Neural cell (in vitro differentiated cells): ENCODE results near the gene CKAP4. TPM values are rescaled to one million over a fixed set of nuclear protein-coding genes. Genes with fewer than 3 reads are reported as not detected.

Source experiments
- H2AFZ ChIP-seq: fragments of 200-600, 300-800 bp; sonication (generic), shearing (Covaris generic); 2 replicates; pipeline ENCODE4 v1.6.0; 2014; ENCODE audit warnings: low read depth, mild to moderate bottlenecking, antibody characterized with exemption, low read length, moderate library complexity
- H3F3A ChIP-seq: fragments of 200-600 bp; shearing (Covaris generic); 2 replicates; pipeline ENCODE4 v1.6.1; 2016; ENCODE audit warnings: mild to moderate bottlenecking, moderate library complexity, mixed read lengths, antibody characterized with exemption, low read length; ENCODE audit not compliant: insufficient read depth, poor library complexity, severe bottlenecking
- H3K27ac ChIP-seq: fragments of 200-600, 300-800 bp; sonication (generic), shearing (Covaris generic); 2 replicates; pipeline ENCODE4 v1.5.1; 2014; ENCODE audit warnings: mild to moderate bottlenecking, low read length, moderate library complexity
- H3K27me3 ChIP-seq: fragments of 300-800, 200-600 bp; sonication (generic), shearing (Covaris generic); 2 replicates; pipeline ENCODE4 v1.6.0; 2014; ENCODE audit warnings: mild to moderate bottlenecking, low read depth, low read length, moderate library complexity; ENCODE audit not compliant: insufficient read depth
- H3K36me3 ChIP-seq: fragments of 300-800, 200-600 bp; sonication (generic), shearing (Covaris generic); 2 replicates; pipeline ENCODE4 v1.5.1; 2014; ENCODE audit warnings: mild to moderate bottlenecking, antibody characterized with exemption, low read length, moderate library complexity; ENCODE audit not compliant: insufficient read depth
- H3K4me2 ChIP-seq: fragments of 300-800, 200-600 bp; sonication (generic), shearing (Covaris generic); 2 replicates; pipeline ENCODE4 v1.6.0; 2014; ENCODE audit warnings: mild to moderate bottlenecking, low read length
- H3K4me3 ChIP-seq: fragments of 300-800, 200-600 bp; sonication (generic), shearing (Covaris generic); 2 replicates; pipeline ENCODE4 v1.5.1; 2014; ENCODE audit warnings: mild to moderate bottlenecking, low read length, moderate library complexity
- H3K79me2 ChIP-seq: fragments of 200-600 bp; shearing (Covaris generic); replicated peaks from 2 replicates; pipeline ENCODE4 v1.6.0; 2014; ENCODE audit warnings: mild to moderate bottlenecking, low read length, moderate library complexity; ENCODE audit not compliant: insufficient read depth
- H3K9ac ChIP-seq: fragments of 300-800, 200-600 bp; sonication (generic), shearing (Covaris generic); 2 replicates; pipeline ENCODE4 v1.6.1; 2016; ENCODE audit warnings: mild to moderate bottlenecking, low read length, mixed read lengths
- H3K9me2 ChIP-seq: fragments of 200-600 bp; shearing (Covaris generic); 2 replicates; pipeline ENCODE4 v1.6.1; 2016; ENCODE audit warnings: mild to moderate bottlenecking, low read length, mixed read lengths; ENCODE audit not compliant: insufficient read depth
- H3K9me3 ChIP-seq: fragments of 200-600, 300-800 bp; sonication (generic), shearing (Covaris generic); 2 replicates; pipeline ENCODE4 v1.6.1; 2016; ENCODE audit warnings: mild to moderate bottlenecking, mixed run types, low read length, moderate library complexity, mixed read lengths
- H4K20me1 ChIP-seq: fragments of 200-600 bp; shearing (Covaris generic); 2 replicates; pipeline ENCODE4 v1.6.1; 2016; ENCODE audit warnings: mild to moderate bottlenecking, mixed run types; ENCODE audit not compliant: insufficient read depth
- CTCF ChIP-seq: fragments of 450-650 bp; IDR thresholded peaks from 2 replicates; pipeline ENCODE4 v1.5.1; 2014; ENCODE audit warnings: antibody characterized with exemption, mild to moderate bottlenecking, moderate library complexity; ENCODE audit not compliant: poor library complexity, severe bottlenecking
- EP300 ChIP-seq: fragments of 450-650 bp; conservative IDR thresholded peaks from 2 replicates; pipeline ENCODE4 v1.6.1; 2014; ENCODE audit warnings: antibody characterized with exemption, mild to moderate bottlenecking, moderate library complexity; ENCODE audit not compliant: poor library complexity, severe bottlenecking
- EZH2 ChIP-seq: fragments of 200-600, 300-800 bp; shearing (Covaris generic), sonication (generic); IDR thresholded peaks from 2 replicates; pipeline ENCODE4 v1.6.1; 2014; ENCODE audit warnings: antibody characterized with exemption, low read length, borderline replicate concordance, mild to moderate bottlenecking; ENCODE audit not compliant: insufficient read depth, poor library complexity, severe bottlenecking
- MXI1 ChIP-seq: fragments of 450-650 bp; conservative IDR thresholded peaks from 2 replicates; pipeline ENCODE4 v1.6.1; 2014; ENCODE audit warnings: antibody characterized with exemption, mild to moderate bottlenecking; ENCODE audit not compliant: poor library complexity, severe bottlenecking
- POLR2AphosphoS5 ChIP-seq: IDR thresholded peaks from 2 replicates; pipeline ENCODE4 v1.6.1; 2012
- RAD21 ChIP-seq: fragments of 450-650 bp; conservative IDR thresholded peaks from 2 replicates; pipeline ENCODE4 v1.6.1; 2014; ENCODE audit warnings: antibody characterized with exemption, mild to moderate bottlenecking, moderate library complexity
- SMC3 ChIP-seq: fragments of 450-650 bp; conservative IDR thresholded peaks from 2 replicates; pipeline ENCODE4 v1.6.1; 2014; ENCODE audit warnings: antibody characterized with exemption, mild to moderate bottlenecking, moderate library complexity; ENCODE audit not compliant: poor library complexity
- TAF1 ChIP-seq: IDR thresholded peaks from 2 replicates; pipeline ENCODE4 v1.6.1; 2012; ENCODE audit warnings: low read depth
- polyA plus RNA-seq: library from polyadenylated mRNA; depleted of rRNA; stranded (reverse); fragments of >200 nt; gene quantifications from 2 replicates; pipeline ENCODE4 v1.2.3, GENCODE V29; 2014
- TF ChIP-seq, protein P1 (sequence below): IDR thresholded peaks from 2 replicates; pipeline ENCODE4 v1.6.1; 2012; ENCODE audit warnings: borderline replicate concordance

CKAP4 gene
- polyA plus RNA-seq, 1 donor from 2014 or later: 50.0 TPM

DNA sequence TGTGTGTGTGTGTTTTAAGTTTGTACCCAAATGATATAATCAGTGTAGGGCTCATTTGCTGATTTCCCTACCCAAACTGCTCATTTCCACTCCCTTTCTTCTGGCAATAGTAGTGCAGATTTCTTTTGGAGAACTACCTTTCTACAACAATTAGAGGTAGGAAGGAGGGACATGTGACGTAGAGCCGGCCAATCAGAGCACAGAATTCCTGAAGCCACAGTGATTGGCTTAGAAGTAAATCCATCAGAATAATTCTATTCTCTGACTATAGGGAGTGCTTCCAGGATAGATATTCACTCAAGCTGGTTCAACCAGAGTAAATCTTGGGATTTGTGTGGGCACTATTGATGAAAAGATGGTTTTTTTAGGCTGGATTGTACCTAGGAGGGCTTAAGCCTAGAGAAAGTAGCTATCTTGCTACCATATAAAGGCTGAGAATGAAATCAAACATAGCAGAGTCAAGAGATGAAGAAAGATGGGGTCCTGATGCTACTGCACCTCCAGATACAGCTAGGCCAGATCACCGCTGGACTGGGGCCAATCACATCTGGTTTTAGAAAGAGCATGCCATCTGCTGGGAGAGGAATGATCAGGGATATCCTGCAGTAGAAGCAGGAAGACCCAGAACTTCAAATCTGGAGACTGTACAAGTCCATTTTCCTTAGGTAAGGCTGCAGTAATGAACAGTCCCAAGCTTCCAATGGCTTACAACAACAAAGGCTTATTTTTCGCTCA, 55.0 kb downstream of the CKAP4 start:
- no peak overlapping the region for H3K4me2 ChIP-seq
- H3K79me2 ChIP-seq: no peaks in the 10 kb centered on the region
- H3K9me2 ChIP-seq: no peaks in the 10 kb centered on the region
- no peaks in the 10 kb centered on the region for H3K36me3 ChIP-seq
- H3K27ac ChIP-seq: no peak overlapping the region
- no peaks in the 10 kb centered on the region for H3F3A ChIP-seq
- no peaks in the 10 kb centered on the region for H3K27me3 ChIP-seq
- H3K4me3 ChIP-seq: no peak overlapping the region
- no peaks in the 10 kb centered on the region for H4K20me1 ChIP-seq
- no peak overlapping the region for H2AFZ ChIP-seq
- no peaks in the 10 kb centered on the region for H3K9me3 ChIP-seq
- H3K9ac ChIP-seq: no peak overlapping the region
- TF ChIP-seq EP300 (no peak), SMC3 (no peak), RAD21 (no peak), EZH2 (no peak), CTCF (no peak), TAF1 (no peak), MXI1 (no peak), POLR2AphosphoS5 (no peak)
- TF ChIP-seq, protein P1, sequence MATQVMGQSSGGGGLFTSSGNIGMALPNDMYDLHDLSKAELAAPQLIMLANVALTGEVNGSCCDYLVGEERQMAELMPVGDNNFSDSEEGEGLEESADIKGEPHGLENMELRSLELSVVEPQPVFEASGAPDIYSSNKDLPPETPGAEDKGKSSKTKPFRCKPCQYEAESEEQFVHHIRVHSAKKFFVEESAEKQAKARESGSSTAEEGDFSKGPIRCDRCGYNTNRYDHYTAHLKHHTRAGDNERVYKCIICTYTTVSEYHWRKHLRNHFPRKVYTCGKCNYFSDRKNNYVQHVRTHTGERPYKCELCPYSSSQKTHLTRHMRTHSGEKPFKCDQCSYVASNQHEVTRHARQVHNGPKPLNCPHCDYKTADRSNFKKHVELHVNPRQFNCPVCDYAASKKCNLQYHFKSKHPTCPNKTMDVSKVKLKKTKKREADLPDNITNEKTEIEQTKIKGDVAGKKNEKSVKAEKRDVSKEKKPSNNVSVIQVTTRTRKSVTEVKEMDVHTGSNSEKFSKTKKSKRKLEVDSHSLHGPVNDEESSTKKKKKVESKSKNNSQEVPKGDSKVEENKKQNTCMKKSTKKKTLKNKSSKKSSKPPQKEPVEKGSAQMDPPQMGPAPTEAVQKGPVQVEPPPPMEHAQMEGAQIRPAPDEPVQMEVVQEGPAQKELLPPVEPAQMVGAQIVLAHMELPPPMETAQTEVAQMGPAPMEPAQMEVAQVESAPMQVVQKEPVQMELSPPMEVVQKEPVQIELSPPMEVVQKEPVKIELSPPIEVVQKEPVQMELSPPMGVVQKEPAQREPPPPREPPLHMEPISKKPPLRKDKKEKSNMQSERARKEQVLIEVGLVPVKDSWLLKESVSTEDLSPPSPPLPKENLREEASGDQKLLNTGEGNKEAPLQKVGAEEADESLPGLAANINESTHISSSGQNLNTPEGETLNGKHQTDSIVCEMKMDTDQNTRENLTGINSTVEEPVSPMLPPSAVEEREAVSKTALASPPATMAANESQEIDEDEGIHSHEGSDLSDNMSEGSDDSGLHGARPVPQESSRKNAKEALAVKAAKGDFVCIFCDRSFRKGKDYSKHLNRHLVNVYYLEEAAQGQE: no peak

GRCh38 chr12:106190581-106190980, 57.2 kb downstream of the CKAP4 start:
- H3K27ac ChIP-seq: no peak overlapping the region
- H3K36me3 ChIP-seq: no peaks in the 10 kb centered on the region
- no peak overlapping the region for H3K4me3 ChIP-seq
- H3K9ac ChIP-seq: no peak overlapping the region
- H3K79me2 ChIP-seq: no peaks in the 10 kb centered on the region
- H3F3A ChIP-seq: no peaks in the 10 kb centered on the region
- H3K9me3 ChIP-seq: no peaks in the 10 kb centered on the region
- H2AFZ ChIP-seq: no peak overlapping the region
- no peaks in the 10 kb centered on the region for H3K9me2 ChIP-seq
- no peak overlapping the region for H3K4me2 ChIP-seq
- no peaks in the 10 kb centered on the region for H4K20me1 ChIP-seq
- no peaks in the 10 kb centered on the region for H3K27me3 ChIP-seq
- TF ChIP-seq SMC3 (no peak), CTCF (no peak), TAF1 (no peak), MXI1 (no peak), EP300 (no peak), POLR2AphosphoS5 (no peak), RAD21 (no peak), EZH2 (no peak)
- TF ChIP-seq, protein P1: no peak
